ENCODE data around the gene BABAM2.

DNA sequence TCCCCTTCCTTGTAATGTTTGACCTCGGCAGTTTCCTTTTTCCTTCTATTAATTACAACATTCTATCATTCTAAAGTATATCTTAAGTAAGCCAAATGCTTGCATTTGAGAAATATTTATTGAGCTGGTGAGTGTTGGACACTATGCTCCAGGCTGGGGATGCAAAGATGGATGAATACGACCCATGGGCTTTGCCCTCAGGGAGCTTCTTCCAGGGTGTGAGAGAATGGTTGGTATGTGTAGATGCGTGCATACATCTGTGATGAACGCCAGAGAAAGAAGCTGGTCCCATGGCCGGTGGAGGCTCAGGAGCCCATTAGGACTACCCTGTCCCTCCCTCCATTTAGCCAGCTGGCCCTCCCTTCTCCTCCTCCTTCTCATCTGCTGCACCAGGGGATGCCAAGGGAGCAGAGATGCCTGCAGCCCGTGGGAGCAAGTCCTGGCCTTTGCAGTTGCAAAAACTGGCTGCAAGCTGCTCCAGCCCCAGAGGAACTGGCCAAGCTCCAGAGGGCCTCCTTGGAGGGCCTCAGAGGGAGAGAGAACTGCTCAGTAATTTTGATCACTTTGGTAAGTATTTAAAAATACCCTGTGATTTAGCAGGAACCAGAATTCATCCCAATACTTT is 436.5 kb downstream of the BABAM2 start:
- no peak for TF ChIP-seq BHLHE40 (IDR thresholded peaks at IDR 0.05; ENCODE audit: borderline replicate concordance)
- no peak for TF ChIP-seq LEF1 (IDR thresholded peaks at IDR 0.05; ENCODE audit: borderline replicate concordance)
- no peak for TF ChIP-seq FOXA1 (IDR thresholded peaks at IDR 0.05)
- no peak for TF ChIP-seq TARDBP (IDR thresholded peaks at IDR 0.05)
- no peak for TF ChIP-seq NFRKB (IDR thresholded peaks at IDR 0.05)
- no peak for TF ChIP-seq FOXK2 (IDR thresholded peaks at IDR 0.05)
- no peak for TF ChIP-seq SP1 (IDR thresholded peaks at IDR 0.05)
- no peak for TF ChIP-seq SUZ12 (IDR thresholded peaks at IDR 0.05)
- TF ChIP-seq L3MBTL2 (conservative IDR thresholded peaks at IDR 0.05) = no peak

Data from HEK293T (cell line).